A172 (cell line): Measurements from ENCODE around the gene MYO7A. TPM values are rescaled to one million over a fixed set of nuclear protein-coding genes. Genes with fewer than 3 reads are reported as not detected.

Source experiments
- DNase-seq: peaks from one replicate; pipeline ENCODE4 v3.0.0-alpha.2; 2015; ENCODE audit warnings: low spot score
- total RNA-seq: library from RNA; depleted of rRNA; stranded (reverse); fragments of >200 nt; shearing (Covaris generic); gene quantifications from 2 replicates; pipeline ENCODE4 v1.2.3, GENCODE V29; 2014

MYO7A gene
- total RNA-seq, 1 experiment from 2014 or later = not detected

GRCh38 chr11:77127235-77127911, 673 bp upstream of the MYO7A start:
- DNase-seq = no peak

GRCh38 chr11:77129069-77129841, 1.2 kb downstream of the MYO7A start:
- DNase-seq = no peak

GRCh38 chr11:77129842-77130756, 2.1 kb downstream of the MYO7A start:
- no peak for DNase-seq

- DNase-seq = peak; percentile 50
Observed at GRCh38 chr11:77130763-77131513, 2.9 kb downstream of the MYO7A start.

- DNase-seq = no peak
Observed at GRCh38 chr11:77131560-77131959, 3.5 kb downstream of the MYO7A start.

GRCh38 chr11:77135069-77135468, 7.0 kb downstream of the MYO7A start:
- no peak for DNase-seq

GRCh38 chr11:77136074-77136473, 8.0 kb downstream of the MYO7A start:
- DNase-seq = peak; percentile 37

- DNase-seq = no peak
Observed at GRCh38 chr11:77136784-77137420, 8.9 kb downstream of the MYO7A start.

GRCh38 chr11:77137421-77137820, 9.4 kb downstream of the MYO7A start:
- DNase-seq = no peak

GRCh38 chr11:77138106-77138649, 10.1 kb downstream of the MYO7A start:
- DNase-seq = no peak

- DNase-seq = no peak
Observed at GRCh38 chr11:77139201-77139600, 11.2 kb downstream of the MYO7A start.

- no peak for DNase-seq
Observed at GRCh38 chr11:77140231-77140851, 12.3 kb downstream of the MYO7A start.

GRCh38 chr11:77141034-77141433, 13.0 kb downstream of the MYO7A start:
- no peak for DNase-seq

- no peak for DNase-seq
Observed at GRCh38 chr11:77141475-77141874, 13.4 kb downstream of the MYO7A start.

GRCh38 chr11:77142091-77142975, 14.3 kb downstream of the MYO7A start:
- DNase-seq = no peak

GRCh38 chr11:77143405-77144020, 15.5 kb downstream of the MYO7A start:
- no peak for DNase-seq

- no peak for DNase-seq
Observed at GRCh38 chr11:77144196-77144856, 16.3 kb downstream of the MYO7A start.

- no peak for DNase-seq
Observed at GRCh38 chr11:77144857-77145428, 16.9 kb downstream of the MYO7A start.
